GM12878 (cell line): ENCODE measurements around the gene ASB9. TPM values are rescaled to one million over a fixed set of nuclear protein-coding genes. Genes with fewer than 3 reads are reported as not detected.

ENCODE experiments used
- ATAC-seq: fragments of 200-7000 bp; cut with Tn5 transposase; 3 replicates; pipeline ENCODE4 v1.9.1; 2020; ENCODE audit warnings: mild to moderate bottlenecking, moderate library complexity
- BruUV-seq: library from RNA; stranded (reverse); fragments of 400-500 nt; replicated peaks from 2 replicates; lab custom pipeline; 2021; lab: Mats Ljungman, UMichigan
- CTCF ChIA-PET: fragments of 300-600 bp; sonication (Branson Sonifier 250); formaldehyde crosslinking; extraction: SDS; loops from one replicate; lab custom pipeline; 2021; ENCODE audit warnings: inconsistent platforms; lab: Yijun Ruan, JAX
- POLR2A ChIA-PET: fragments of 350-600 bp; formaldehyde crosslinking; extraction: SDS; loops from one replicate; lab custom pipeline; 2021; ENCODE audit warnings: inconsistent platforms; lab: Charles Lee
- RAD21 ChIA-PET: fragments of 300-600 bp; sonication (Branson Sonifier 250); formaldehyde crosslinking; loops from one replicate; lab custom pipeline; 2023; ENCODE audit warnings: antibody characterized with exemption; ENCODE audit not compliant: unreplicated experiment; lab: Charles Lee
- SMC1A ChIA-PET: fragments of 300-600 bp; sonication (Branson Sonifier 250); formaldehyde crosslinking; loops from one replicate; lab custom pipeline; 2023; ENCODE audit not compliant: unreplicated experiment, uncharacterized antibody; lab: Charles Lee
- DNase-seq: peaks from one replicate; pipeline ENCODE4 v3.0.0-alpha.2; 2011; ENCODE audit warnings: low read depth, low spot score
- FAIRE-seq: peaks from 3 replicates; lab custom pipeline; 2011; peaks lifted over from hg19 to GRCh38; lab: Jason Lieb, UNC
- H2AFZ ChIP-seq: 2 replicates; pipeline ENCODE4 v1.6.0; 2011; ENCODE audit warnings: low read depth, low read length, control low read depth; ENCODE audit not compliant: control insufficient read depth
- H3K27ac ChIP-seq: 2 replicates; pipeline ENCODE4 v1.5.1; 2011; ENCODE audit warnings: control low read depth; ENCODE audit not compliant: control insufficient read depth, insufficient read depth
- H3K27me3 ChIP-seq, 2 experiments: replicated peaks in 1 of 2; 2 replicates each; pipeline versions ENCODE4 v1.6.0 to v1.6.1; 2011; ENCODE audit warnings: low read length in 1 of 2; ENCODE audit not compliant: control insufficient read depth in 2 of 2, insufficient read depth in 2 of 2
- H3K36me3 ChIP-seq, 2 experiments: 2 replicates each; pipeline ENCODE4 v1.5.1; 2011; ENCODE audit warnings: low read length in 1 of 2; ENCODE audit not compliant: control insufficient read depth in 2 of 2, insufficient read depth in 2 of 2
- H3K4me1 ChIP-seq: 2 replicates; pipeline ENCODE4 v1.6.1; 2011; ENCODE audit warnings: mild to moderate bottlenecking, low read length, moderate library complexity, mixed read lengths; ENCODE audit not compliant: control insufficient read depth, insufficient read depth
- H3K4me2 ChIP-seq: 2 replicates; pipeline ENCODE4 v1.6.0; 2011; ENCODE audit warnings: control low read depth; ENCODE audit not compliant: control insufficient read depth, insufficient read depth
- H3K4me3 ChIP-seq: fragments of 200-600 bp; sonication (generic); 2 replicates; pipeline ENCODE4 v1.5.1; 2016
- H3K79me2 ChIP-seq: 2 replicates; pipeline ENCODE4 v1.6.0; 2011; ENCODE audit warnings: low read length; ENCODE audit not compliant: control insufficient read depth, insufficient read depth
- H3K9ac ChIP-seq: 2 replicates; pipeline ENCODE4 v1.8.0; 2011; ENCODE audit warnings: low read length, control low read depth, mixed read lengths; ENCODE audit not compliant: control insufficient read depth, insufficient read depth
- H3K9me3 ChIP-seq: replicated peaks from 3 replicates; pipeline ENCODE4 v1.5.1; 2011; ENCODE audit warnings: mild to moderate bottlenecking, low read length; ENCODE audit not compliant: control insufficient read depth, insufficient read depth
- H4K20me1 ChIP-seq: 2 replicates; pipeline ENCODE4 v1.6.0; 2011; ENCODE audit not compliant: control insufficient read depth, insufficient read depth
- BHLHE40 ChIP-seq, 2 experiments: fragments of 450-650 bp in 1 of 2; IDR thresholded peaks; 2 replicates each; pipeline ENCODE4 v1.6.1; 2011 to 2017; ENCODE audit warnings: low read depth in 2 of 2, borderline replicate concordance in 1 of 2, improper control_type of control experiment in 1 of 2, low read length in 1 of 2, mild to moderate bottlenecking in 1 of 2
- E4F1 ChIP-seq: fragments of 450-650 bp; IDR thresholded peaks from 2 replicates; pipeline ENCODE4 v1.6.1; 2018; ENCODE audit warnings: borderline replicate concordance, mild to moderate bottlenecking; ENCODE audit not compliant: partially characterized antibody
- NFYA ChIP-seq: IDR thresholded peaks from 2 replicates; pipeline ENCODE4 v1.6.1; 2011; ENCODE audit warnings: low read depth, mild to moderate bottlenecking, low read length, improper control_type of control experiment, borderline replicate concordance
- PAX5 ChIP-seq: IDR thresholded peaks from 2 replicates; pipeline ENCODE4 v1.6.1; 2011; ENCODE audit warnings: low read depth, low read length, borderline replicate concordance
- PAX8 ChIP-seq: fragments of 450-650 bp; IDR thresholded peaks from 2 replicates; pipeline ENCODE4 v1.6.1; 2017; ENCODE audit warnings: mild to moderate bottlenecking, moderate library complexity
- RBBP5 ChIP-seq: fragments of 200-600 bp; sonication (generic); conservative IDR thresholded peaks from 2 replicates; pipeline ENCODE4 v1.6.1; 2016
- SMARCA5 ChIP-seq: fragments of 450-650 bp; IDR thresholded peaks from 2 replicates; pipeline ENCODE4 v1.6.1; 2017; ENCODE audit warnings: mild to moderate bottlenecking
- SREBF2 ChIP-seq: IDR thresholded peaks from 2 replicates; pipeline ENCODE4 v1.6.1; 2012; ENCODE audit warnings: mild to moderate bottlenecking, low read length
- TARDBP ChIP-seq: IDR thresholded peaks from 2 replicates; pipeline ENCODE4 v1.6.1; 2016; ENCODE audit warnings: borderline replicate concordance
- ZNF592 ChIP-seq: fragments of 450-650 bp; IDR thresholded peaks from 2 replicates; pipeline ENCODE4 v1.6.1; 2017; ENCODE audit warnings: mild to moderate bottlenecking, moderate library complexity
- WGBS: methylation state at CpG from one replicate; pipeline ENCODE4 v1.1.6; 2016; ENCODE audit warnings: low lambda C conversion rate; ENCODE audit not compliant: insufficient replicate concordance, insufficient coverage; ENCODE audit errors: missing lambda C conversion rate; 5-methylcytosine and 5-hydroxymethylcytosine counted together
- in situ Hi-C: fragments of 300-500 bp; cut with MboI; formaldehyde crosslinking; loops from 9 replicates; pipeline ENCODE4 v1.14.3; 2018; ENCODE audit warnings: mixed read lengths
- intact Hi-C: fragments of 100-400 bp; cut with micrococcal nuclease; formaldehyde crosslinking; loops from one replicate; pipeline ENCODE4 v1.14.2; 2022; ENCODE audit not compliant: unreplicated experiment
- polyA plus RNA-seq, 11 experiments: library from polyadenylated mRNA; depleted of rRNA in 4 of 11; unstranded in 6 of 11; stranded (reverse) in 5 of 11; fragments of >200 nt; fragmentation: Nextera tagmentation in 4 of 11; fragmentation: Illumina TruSeq in 1 of 11; extraction: Ambion mirVana in 4 of 11; extraction: Trizol in 1 of 11; gene quantifications; 1 replicate in 1 of 11; 2 replicates in 10 of 11; pipeline versions ENCODE4 v1.2.1 to v1.2.3, GENCODE V29; 2011 to 2016; ENCODE audit warnings: inconsistent platforms in 2 of 11, missing spikeins in 2 of 11, low read depth in 1 of 11
- total RNA-seq, 4 experiments: library from RNA; depleted of rRNA in 3 of 4; stranded (reverse); fragments of >200 nt in 3 of 4; fragmentation: Illumina TruSeq in 1 of 4; extraction: Trizol in 1 of 4; gene quantifications; 2 replicates each; pipeline versions ENCODE4 v1.2.1 to v1.2.3, GENCODE V29; 2013 to 2021

The ASB9 gene
- total and polyA plus RNA-seq, 10 of the 15 experiments (the other 5 are each of a cell fraction or from before 2014, with no cell fraction given) = 0.31 to 3.5 (median 0.74) TPM

DNA sequence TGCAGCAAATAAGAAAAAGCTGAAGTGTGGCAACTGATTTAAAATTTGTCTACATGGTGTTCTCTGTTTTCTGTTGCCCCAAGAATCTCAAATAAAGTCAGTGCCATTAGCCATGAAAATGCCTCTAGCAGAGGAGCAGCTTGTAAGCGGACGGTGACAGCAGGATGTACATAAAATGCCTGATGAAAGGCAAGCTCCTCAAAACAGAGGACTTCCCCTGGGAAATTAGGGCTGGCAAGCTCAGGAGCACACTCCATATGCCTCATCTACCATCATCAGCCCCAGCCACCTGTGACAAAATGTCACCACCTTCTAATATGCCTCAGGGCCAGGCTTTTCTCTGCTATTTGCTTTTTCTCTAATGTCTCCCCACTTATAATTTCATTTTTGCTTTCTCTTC is 54.5 kb downstream of the ASB9 start (continued):
- TF ChIP-seq SREBF2 (no peak), E4F1 (no peak)
- TF ChIP-seq, all 136 proteins: peak for 0

GRCh38 chrX:15214588-15214987 is 55.3 kb downstream of the ASB9 start:
- WGBS = 27% methylated on average over 1 of the region's 1 CpG
- Histone ChIP-seq H3K4me1 (no peaks in the 10 kb centered on the region), H4K20me1 (no peaks in the 10 kb centered on the region), H3K4me3 (no peak overlapping the region), H3K36me3 (no peaks in the 10 kb centered on the region), H3K27ac (no peak overlapping the region), H3K27me3 (no peaks in the 10 kb centered on the region)
- FAIRE-seq = no peak
- RAD21 ChIA-PET = interaction anchor here (1.3 kb wide), 1 partner anchor 13 kb away, joined by 3 read pairs; no protein-coding TSS in a partner anchor
- no peak for ATAC-seq
- intact Hi-C loops = no loop called here
- TF ChIP-seq ZNF592 (no peak), PAX5 (no peak), SREBF2 (no peak), NFYA (no peak), BHLHE40 (IDR thresholded peaks at IDR 0.05; ENCODE audit: borderline replicate concordance in 1 of 2, low read depth in 2 of 2, low read length in 1 of 2) (no peak), TARDBP (no peak), RBBP5 (no peak), SMARCA5 (no peak), PAX8 (no peak)
- TF ChIP-seq, all 136 proteins: peak for 0
- in situ Hi-C loops = no loop called here
- no TSS peak for BruUV-seq
- Histone ChIP-seq H3K79me2 (no peaks in the 10 kb centered on the region), H3K4me2 (no peak overlapping the region), H2AFZ (no peak overlapping the region), H3K9me3 (no peaks in the 10 kb centered on the region), H3K9ac (no peak overlapping the region)
- no peak for DNase-seq
- ChIA-PET SMC1A (interaction anchor here (1.2 to 2.8 kb wide), 3 partner anchors 9 to 21 kb away, joined by 3 to 6 read pairs (median 5); no protein-coding TSS in a partner anchor), POLR2A (no interaction called here), CTCF (interaction anchor here (0.7 kb wide), 1 partner anchor 71 kb away, joined by 3 read pairs; no protein-coding TSS in a partner anchor)
